ENCODE measurements around the gene IKZF3. TPM values are rescaled to one million over a fixed set of nuclear protein-coding genes. Genes with fewer than 3 reads are reported as not detected.

The IKZF3 gene
- total and polyA plus RNA-seq, 7 donors: 0.01 to 0.82 (median 0.14) TPM

DNA sequence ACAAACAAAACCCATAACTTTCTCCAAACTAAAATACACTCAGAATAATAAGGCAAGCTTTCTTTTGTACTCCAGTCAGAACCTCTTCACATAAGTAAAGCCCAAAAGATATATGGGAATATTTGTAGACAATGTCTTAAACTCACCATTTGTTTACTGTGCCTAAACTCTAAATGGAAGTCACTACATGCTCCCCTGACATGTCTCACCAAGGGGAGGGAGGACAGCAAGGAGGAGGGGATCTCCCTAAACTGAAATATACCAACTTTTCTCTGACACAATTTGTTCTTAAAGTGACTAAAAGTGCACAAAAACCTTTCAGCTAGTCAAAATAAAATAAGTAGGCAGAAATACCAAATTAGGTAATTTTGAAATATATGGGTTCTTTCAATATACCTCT lies 87.9 kb downstream of the IKZF3 start:
- Histone ChIP-seq H3K4me3 (no peak overlapping the region), H3K27ac (no peak overlapping the region), H3K4me1 (no peaks in the 10 kb centered on the region), H3K36me3 (ENCODE audit: insufficient read depth in 1 of 2, low read depth in 1 of 2) (no peaks in the 10 kb centered on the region), H3K9me3 (no peaks in the 10 kb centered on the region), H3K27me3 (ENCODE audit: insufficient read depth in 3 of 3, low read length in 2 of 3) (peaks cover 0 to 11% (median 7%) of the 10 kb centered on the region in 3 donors)
- intact Hi-C loops (cut with DNase I): no loop called here
- TF ChIP-seq, protein P1, sequence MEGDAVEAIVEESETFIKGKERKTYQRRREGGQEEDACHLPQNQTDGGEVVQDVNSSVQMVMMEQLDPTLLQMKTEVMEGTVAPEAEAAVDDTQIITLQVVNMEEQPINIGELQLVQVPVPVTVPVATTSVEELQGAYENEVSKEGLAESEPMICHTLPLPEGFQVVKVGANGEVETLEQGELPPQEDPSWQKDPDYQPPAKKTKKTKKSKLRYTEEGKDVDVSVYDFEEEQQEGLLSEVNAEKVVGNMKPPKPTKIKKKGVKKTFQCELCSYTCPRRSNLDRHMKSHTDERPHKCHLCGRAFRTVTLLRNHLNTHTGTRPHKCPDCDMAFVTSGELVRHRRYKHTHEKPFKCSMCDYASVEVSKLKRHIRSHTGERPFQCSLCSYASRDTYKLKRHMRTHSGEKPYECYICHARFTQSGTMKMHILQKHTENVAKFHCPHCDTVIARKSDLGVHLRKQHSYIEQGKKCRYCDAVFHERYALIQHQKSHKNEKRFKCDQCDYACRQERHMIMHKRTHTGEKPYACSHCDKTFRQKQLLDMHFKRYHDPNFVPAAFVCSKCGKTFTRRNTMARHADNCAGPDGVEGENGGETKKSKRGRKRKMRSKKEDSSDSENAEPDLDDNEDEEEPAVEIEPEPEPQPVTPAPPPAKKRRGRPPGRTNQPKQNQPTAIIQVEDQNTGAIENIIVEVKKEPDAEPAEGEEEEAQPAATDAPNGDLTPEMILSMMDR (IDR thresholded peaks at IDR 0.05): no peak
- no peak for DNase-seq
- ATAC-seq: no peak

GRCh38 chr17:39775031-39775430 lies 89.1 kb downstream of the IKZF3 start:
- H3K4me3 ChIP-seq: no peak overlapping the region
- DNase-seq (no peak), ATAC-seq (no peak)
- no peaks in the 10 kb centered on the region for H3K9me3 ChIP-seq
- 80 to 85% (median 83%) methylated on average over 2 of the region's 2 CpGs for WGBS, 3 donors
- no peaks in the 10 kb centered on the region for H3K36me3 ChIP-seq (ENCODE audit: insufficient read depth in 1 of 2, low read depth in 1 of 2)
- TF ChIP-seq, protein P1 (IDR thresholded peaks at IDR 0.05): no peak
- intact Hi-C loops (cut with DNase I): no loop called here
- peaks cover 0 to 7% (median 0%) of the 10 kb centered on the region in 3 donors for H3K27me3 ChIP-seq (ENCODE audit: insufficient read depth in 3 of 3, low read length in 2 of 3)
- H3K27ac ChIP-seq: no peak overlapping the region
- no peaks in the 10 kb centered on the region for H3K4me1 ChIP-seq

DNA sequence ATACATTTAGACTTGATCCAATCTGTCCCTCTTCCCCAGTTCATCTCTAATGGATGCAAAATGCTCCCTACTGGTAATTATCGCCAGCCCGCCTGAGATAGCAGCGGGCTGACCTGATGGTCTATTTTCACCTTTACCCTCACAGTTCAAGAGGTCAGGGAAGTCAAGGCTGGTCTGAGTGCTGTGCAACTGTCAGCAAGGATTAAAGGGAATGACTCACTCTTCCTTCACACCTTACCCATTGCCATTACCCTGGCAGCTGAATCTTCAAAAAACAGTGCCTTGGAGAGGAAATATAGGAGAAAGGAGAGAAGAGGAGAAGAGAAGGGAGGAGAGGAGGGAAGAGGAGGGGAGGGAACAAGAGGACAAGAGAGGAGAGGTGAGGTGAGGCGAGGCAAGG lies 90.1 kb downstream of the IKZF3 start:
- intact Hi-C loops (cut with DNase I): no loop called here
- Histone ChIP-seq H3K36me3 (ENCODE audit: insufficient read depth in 1 of 2, low read depth in 1 of 2) (no peaks in the 10 kb centered on the region), H3K4me1 (no peaks in the 10 kb centered on the region), H3K27ac (no peak overlapping the region), H3K27me3 (ENCODE audit: insufficient read depth in 3 of 3, low read length in 2 of 3) (peaks cover 0 to 7% (median 0%) of the 10 kb centered on the region in 3 donors), H3K4me3 (no peak overlapping the region), H3K9me3 (no peaks in the 10 kb centered on the region)
- DNase-seq (no peak), ATAC-seq (no peak)
- 77 to 89% (median 79%) methylated on average over 4 of the region's 4 CpGs for WGBS, 3 donors
- TF ChIP-seq, protein P1 (IDR thresholded peaks at IDR 0.05): no peak

GRCh38 chr17:39772987-39773934 lies 90.9 kb downstream of the IKZF3 start:
- TF ChIP-seq, protein P1 (IDR thresholded peaks at IDR 0.05): no peak
- no peak overlapping the region for H3K4me3 ChIP-seq
- H3K27me3 ChIP-seq (ENCODE audit: insufficient read depth in 3 of 3, low read length in 2 of 3): peaks cover 0 to 7% (median 0%) of the 10 kb centered on the region in 3 donors
- DNase-seq (no peak), ATAC-seq (no peak)
- no peaks in the 10 kb centered on the region for H3K36me3 ChIP-seq (ENCODE audit: insufficient read depth in 1 of 2, low read depth in 1 of 2)
- no peak overlapping the region for H3K27ac ChIP-seq
- H3K9me3 ChIP-seq: no peaks in the 10 kb centered on the region
- intact Hi-C loops (cut with DNase I): no loop called here
- no peaks in the 10 kb centered on the region for H3K4me1 ChIP-seq
- WGBS, 3 donors: 77 to 84% (median 78%) methylated on average over 7 of the region's 7 CpGs

Data from psoas muscle (tissue), 8 donors.